Right lobe of liver (tissue), 4 donors: ENCODE data around the gene CLDN14.

Experiments
- POLR2A ChIP-seq: fragments of 450-650 bp; IDR thresholded peaks from one replicate; pipeline ENCODE4 v1.6.1; 2017; ENCODE audit warnings: antibody characterized with exemption, mild to moderate bottlenecking
- TF ChIP-seq, protein P1 (sequence below), 4 donors: fragments of 200-600 bp in 3 of 4; fragments of 450-650 bp in 1 of 4; IDR thresholded peaks; one replicate each; pipeline versions ENCODE4 v1.5.1 to v1.8.0; 2016 to 2022; ENCODE audit warnings: antibody characterized with exemption in 4 of 4, mild to moderate bottlenecking in 2 of 4
- donor health status: DM: no; HTN: no; CAD: no.
- donor health status: DM: no; HTN: no; CAD: no.
- donor health status: DM: no; HTN: yes; CAD: no.

- TF ChIP-seq, protein P1, sequence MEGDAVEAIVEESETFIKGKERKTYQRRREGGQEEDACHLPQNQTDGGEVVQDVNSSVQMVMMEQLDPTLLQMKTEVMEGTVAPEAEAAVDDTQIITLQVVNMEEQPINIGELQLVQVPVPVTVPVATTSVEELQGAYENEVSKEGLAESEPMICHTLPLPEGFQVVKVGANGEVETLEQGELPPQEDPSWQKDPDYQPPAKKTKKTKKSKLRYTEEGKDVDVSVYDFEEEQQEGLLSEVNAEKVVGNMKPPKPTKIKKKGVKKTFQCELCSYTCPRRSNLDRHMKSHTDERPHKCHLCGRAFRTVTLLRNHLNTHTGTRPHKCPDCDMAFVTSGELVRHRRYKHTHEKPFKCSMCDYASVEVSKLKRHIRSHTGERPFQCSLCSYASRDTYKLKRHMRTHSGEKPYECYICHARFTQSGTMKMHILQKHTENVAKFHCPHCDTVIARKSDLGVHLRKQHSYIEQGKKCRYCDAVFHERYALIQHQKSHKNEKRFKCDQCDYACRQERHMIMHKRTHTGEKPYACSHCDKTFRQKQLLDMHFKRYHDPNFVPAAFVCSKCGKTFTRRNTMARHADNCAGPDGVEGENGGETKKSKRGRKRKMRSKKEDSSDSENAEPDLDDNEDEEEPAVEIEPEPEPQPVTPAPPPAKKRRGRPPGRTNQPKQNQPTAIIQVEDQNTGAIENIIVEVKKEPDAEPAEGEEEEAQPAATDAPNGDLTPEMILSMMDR (IDR thresholded peaks at IDR 0.05), result peak; percentile 82 to 86 (median 82)
- TF ChIP-seq POLR2A, result no peak
These were observed 59.9 kb downstream of the CLDN14 start for GRCh38 chr21:36419996-36420395.
